SK-N-SH (cell line): ENCODE data around the gene GABRR2.

Experiments used
- CTCF ChIP-seq: fragments of 200-600 bp; sonication (generic); IDR thresholded peaks from 2 replicates; pipeline ENCODE4 v1.6.1; 2017; ENCODE audit warnings: antibody characterized with exemption, mild to moderate bottlenecking, moderate library complexity
- FOXJ3 ChIP-seq: sonication (generic); formaldehyde crosslinking; IDR thresholded peaks from 2 replicates; pipeline ENCODE4 v1.5.1; 2020; ENCODE audit warnings: mild to moderate bottlenecking, missing genetic modification reagents
- JUND ChIP-seq: IDR thresholded peaks from 2 replicates; pipeline ENCODE4 v1.4.0; 2012
- MEF2A ChIP-seq: IDR thresholded peaks from 2 replicates; pipeline ENCODE4 v1.4.0; 2012; ENCODE audit warnings: low read depth, borderline replicate concordance
- POLR2AphosphoS5 ChIP-seq: IDR thresholded peaks from 2 replicates; pipeline ENCODE4 v1.6.1; 2012; ENCODE audit warnings: low read depth, low read length
- TAF1 ChIP-seq: IDR thresholded peaks from 2 replicates; pipeline ENCODE4 v1.6.1; 2012; ENCODE audit warnings: low read depth, mild to moderate bottlenecking, low read length, moderate library complexity, borderline replicate concordance
- TCF12 ChIP-seq: IDR thresholded peaks from 2 replicates; pipeline ENCODE4 v1.4.0; 2012
- USF2 ChIP-seq: fragments of 150-350 bp; IDR thresholded peaks from 2 replicates; pipeline ENCODE4 v1.6.1; 2017; ENCODE audit warnings: antibody characterized with exemption, low read length, low read depth, borderline replicate concordance

- TF ChIP-seq MEF2A (no peak), JUND (no peak), CTCF (no peak), FOXJ3 (CRISPR knock-in tag) (no peak), TAF1 (no peak), USF2 (no peak), TCF12 (no peak), POLR2AphosphoS5 (no peak)
Measured at GRCh38 chr6:89286516-89286915, 28.6 kb downstream of the GABRR2 start.
